ENCODE results near the gene OLFML3. TPM values are rescaled to one million over a fixed set of nuclear protein-coding genes. Genes with fewer than 3 reads are reported as not detected.

OLFML3 gene
- total and polyA plus RNA-seq, 2 of the 13 experiments (the other 11 are each of a cell fraction or from before 2014, with no cell fraction given) = 2.0 to 5.1 TPM

DNA sequence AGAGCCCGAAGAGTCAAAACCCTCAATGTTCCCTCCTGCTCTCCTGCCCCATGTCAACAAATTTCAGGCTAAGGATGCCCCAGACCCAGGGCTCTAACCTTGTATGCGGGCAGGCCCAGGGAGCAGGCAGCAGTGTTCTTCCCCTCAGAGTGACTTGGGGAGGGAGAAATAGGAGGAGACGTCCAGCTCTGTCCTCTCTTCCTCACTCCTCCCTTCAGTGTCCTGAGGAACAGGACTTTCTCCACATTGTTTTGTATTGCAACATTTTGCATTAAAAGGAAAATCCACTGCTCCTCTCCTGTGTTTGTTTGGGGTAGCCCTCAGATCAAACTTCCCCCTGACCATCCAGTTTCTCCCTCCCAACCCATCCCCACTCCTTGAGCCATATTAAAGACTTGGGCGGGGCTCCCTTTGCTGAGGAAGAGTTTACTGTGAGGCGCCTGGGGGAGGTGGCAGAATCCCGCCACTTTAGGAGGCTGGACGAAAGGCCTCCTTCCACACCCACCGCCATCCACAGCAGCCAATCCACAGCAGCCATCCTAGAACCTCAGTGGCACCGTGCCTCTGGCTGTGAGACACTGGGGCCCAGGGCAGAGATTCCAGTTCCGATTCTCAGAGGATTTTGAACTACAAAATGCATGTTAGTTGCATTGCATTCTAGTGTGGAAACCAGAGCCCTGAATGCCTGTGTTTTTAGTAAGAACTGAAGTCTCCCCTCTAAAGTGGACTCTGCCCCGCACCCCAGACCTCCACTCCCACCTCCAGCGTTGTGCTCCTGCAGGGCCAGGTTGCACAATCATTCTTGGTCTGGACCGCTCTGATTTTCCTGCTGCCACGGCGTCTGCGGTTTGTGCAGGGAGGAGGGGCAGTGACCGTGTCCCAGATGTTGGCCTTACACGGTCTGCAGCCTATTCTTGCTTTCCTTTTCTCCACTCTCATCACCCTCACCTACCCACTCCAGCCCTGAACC is 3.0 kb downstream of the OLFML3 start (continued):
- peak; percentile 29; the same call in 1 of the 2 replicates for TF ChIP-seq ZNF292 (CRISPR knock-in tag; IDR thresholded peaks at IDR 0.05; ENCODE audit: borderline replicate concordance, low read depth)
- peak; percentile 94 for TF ChIP-seq ZNF263 (CRISPR knock-in tag; IDR thresholded peaks at IDR 0.05)
- 0 out of 2 replicates have a peak, but pooled peaks have one; percentile 40 for TF ChIP-seq ZMYM2 (CRISPR knock-in tag; IDR thresholded peaks at IDR 0.05)
- no peak for TF ChIP-seq GLI4 (CRISPR knock-in tag; IDR thresholded peaks at IDR 0.05; ENCODE audit: borderline replicate concordance)
- no peak for TF ChIP-seq ZBTB1 (CRISPR knock-in tag; IDR thresholded peaks at IDR 0.05; ENCODE audit: borderline replicate concordance)
- TF ChIP-seq, protein P1, sequence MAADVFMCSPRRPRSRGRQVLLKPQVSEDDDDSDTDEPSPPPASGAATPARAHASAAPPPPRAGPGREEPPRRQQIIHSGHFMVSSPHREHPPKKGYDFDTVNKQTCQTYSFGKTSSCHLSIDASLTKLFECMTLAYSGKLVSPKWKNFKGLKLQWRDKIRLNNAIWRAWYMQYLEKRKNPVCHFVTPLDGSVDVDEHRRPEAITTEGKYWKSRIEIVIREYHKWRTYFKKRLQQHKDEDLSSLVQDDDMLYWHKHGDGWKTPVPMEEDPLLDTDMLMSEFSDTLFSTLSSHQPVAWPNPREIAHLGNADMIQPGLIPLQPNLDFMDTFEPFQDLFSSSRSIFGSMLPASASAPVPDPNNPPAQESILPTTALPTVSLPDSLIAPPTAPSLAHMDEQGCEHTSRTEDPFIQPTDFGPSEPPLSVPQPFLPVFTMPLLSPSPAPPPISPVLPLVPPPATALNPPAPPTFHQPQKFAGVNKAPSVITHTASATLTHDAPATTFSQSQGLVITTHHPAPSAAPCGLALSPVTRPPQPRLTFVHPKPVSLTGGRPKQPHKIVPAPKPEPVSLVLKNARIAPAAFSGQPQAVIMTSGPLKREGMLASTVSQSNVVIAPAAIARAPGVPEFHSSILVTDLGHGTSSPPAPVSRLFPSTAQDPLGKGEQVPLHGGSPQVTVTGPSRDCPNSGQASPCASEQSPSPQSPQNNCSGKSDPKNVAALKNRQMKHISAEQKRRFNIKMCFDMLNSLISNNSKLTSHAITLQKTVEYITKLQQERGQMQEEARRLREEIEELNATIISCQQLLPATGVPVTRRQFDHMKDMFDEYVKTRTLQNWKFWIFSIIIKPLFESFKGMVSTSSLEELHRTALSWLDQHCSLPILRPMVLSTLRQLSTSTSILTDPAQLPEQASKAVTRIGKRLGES (CRISPR knock-in tag; IDR thresholded peaks at IDR 0.05; ENCODE audit: borderline replicate concordance) = no peak
- peak; percentile 97 for TF ChIP-seq CEBPG (CRISPR knock-in tag; IDR thresholded peaks at IDR 0.05)
- TF ChIP-seq SALL2 (CRISPR knock-in tag; IDR thresholded peaks at IDR 0.05) = no peak
- TF ChIP-seq HDAC6 (IDR thresholded peaks at IDR 0.05; ENCODE audit: low read depth, low read length) = no peak
- no peak for TF ChIP-seq SIX1 (CRISPR knock-in tag; IDR thresholded peaks at IDR 0.05; ENCODE audit: borderline replicate concordance)
- TF ChIP-seq, protein P2, sequence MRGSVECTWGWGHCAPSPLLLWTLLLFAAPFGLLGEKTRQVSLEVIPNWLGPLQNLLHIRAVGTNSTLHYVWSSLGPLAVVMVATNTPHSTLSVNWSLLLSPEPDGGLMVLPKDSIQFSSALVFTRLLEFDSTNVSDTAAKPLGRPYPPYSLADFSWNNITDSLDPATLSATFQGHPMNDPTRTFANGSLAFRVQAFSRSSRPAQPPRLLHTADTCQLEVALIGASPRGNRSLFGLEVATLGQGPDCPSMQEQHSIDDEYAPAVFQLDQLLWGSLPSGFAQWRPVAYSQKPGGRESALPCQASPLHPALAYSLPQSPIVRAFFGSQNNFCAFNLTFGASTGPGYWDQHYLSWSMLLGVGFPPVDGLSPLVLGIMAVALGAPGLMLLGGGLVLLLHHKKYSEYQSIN (CRISPR knock-in tag; IDR thresholded peaks at IDR 0.05; ENCODE audit: borderline replicate concordance) = no peak
- TF ChIP-seq NFYB (CRISPR knock-in tag; IDR thresholded peaks at IDR 0.05) = no peak
- TF ChIP-seq, protein P3, sequence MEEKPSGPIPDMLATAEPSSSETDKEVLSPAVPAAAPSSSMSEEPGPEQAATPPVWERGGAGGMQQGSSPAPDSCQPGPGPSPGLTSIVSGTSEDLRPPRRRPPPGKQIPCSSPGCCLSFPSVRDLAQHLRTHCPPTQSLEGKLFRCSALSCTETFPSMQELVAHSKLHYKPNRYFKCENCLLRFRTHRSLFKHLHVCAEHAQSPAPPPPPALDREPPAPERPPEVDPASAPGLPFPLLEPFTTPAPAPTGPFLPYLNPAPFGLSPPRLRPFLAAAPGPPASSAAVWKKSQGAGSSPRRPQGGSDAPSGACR (CRISPR knock-in tag; IDR thresholded peaks at IDR 0.05) = no peak
- no peak for TF ChIP-seq ZFP36L2 (CRISPR knock-in tag; IDR thresholded peaks at IDR 0.05)
- TF ChIP-seq NR2F2 (IDR thresholded peaks at IDR 0.05; ENCODE audit: borderline replicate concordance, low read depth) = no peak
- no peak for TF ChIP-seq ZMAT3 (CRISPR knock-in tag; conservative IDR thresholded peaks at IDR 0.05)
- TF ChIP-seq FOSL2 (CRISPR knock-in tag; IDR thresholded peaks at IDR 0.05) = peak; percentile 49; the same call in 1 of the 2 replicates
- TF ChIP-seq CBX5 (CRISPR knock-in tag; IDR thresholded peaks at IDR 0.05; ENCODE audit: borderline replicate concordance) = no peak
- no peak for TF ChIP-seq ZFP41 (CRISPR knock-in tag; IDR thresholded peaks at IDR 0.05; ENCODE audit: borderline replicate concordance)
- TF ChIP-seq, protein P4, sequence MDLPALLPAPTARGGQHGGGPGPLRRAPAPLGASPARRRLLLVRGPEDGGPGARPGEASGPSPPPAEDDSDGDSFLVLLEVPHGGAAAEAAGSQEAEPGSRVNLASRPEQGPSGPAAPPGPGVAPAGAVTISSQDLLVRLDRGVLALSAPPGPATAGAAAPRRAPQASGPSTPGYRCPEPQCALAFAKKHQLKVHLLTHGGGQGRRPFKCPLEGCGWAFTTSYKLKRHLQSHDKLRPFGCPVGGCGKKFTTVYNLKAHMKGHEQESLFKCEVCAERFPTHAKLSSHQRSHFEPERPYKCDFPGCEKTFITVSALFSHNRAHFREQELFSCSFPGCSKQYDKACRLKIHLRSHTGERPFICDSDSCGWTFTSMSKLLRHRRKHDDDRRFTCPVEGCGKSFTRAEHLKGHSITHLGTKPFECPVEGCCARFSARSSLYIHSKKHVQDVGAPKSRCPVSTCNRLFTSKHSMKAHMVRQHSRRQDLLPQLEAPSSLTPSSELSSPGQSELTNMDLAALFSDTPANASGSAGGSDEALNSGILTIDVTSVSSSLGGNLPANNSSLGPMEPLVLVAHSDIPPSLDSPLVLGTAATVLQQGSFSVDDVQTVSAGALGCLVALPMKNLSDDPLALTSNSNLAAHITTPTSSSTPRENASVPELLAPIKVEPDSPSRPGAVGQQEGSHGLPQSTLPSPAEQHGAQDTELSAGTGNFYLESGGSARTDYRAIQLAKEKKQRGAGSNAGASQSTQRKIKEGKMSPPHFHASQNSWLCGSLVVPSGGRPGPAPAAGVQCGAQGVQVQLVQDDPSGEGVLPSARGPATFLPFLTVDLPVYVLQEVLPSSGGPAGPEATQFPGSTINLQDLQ (CRISPR knock-in tag; IDR thresholded peaks at IDR 0.05) = no peak

Data from HepG2 (cell line).